Liver (tissue), 9 donors: ENCODE data around the gene BOD1L1. TPM values are rescaled to one million over a fixed set of nuclear protein-coding genes. Genes with fewer than 3 reads are reported as not detected.

Source experiments
- DNase-seq: peaks from one replicate; pipeline ENCODE4 v3.0.0-alpha.2; 2017; ENCODE audit warnings: low spot score
- H3K27ac ChIP-seq, 2 donors: one replicate each; pipeline ENCODE4 v1.7.0; 2013; ENCODE audit warnings: inconsistent platforms in 2 of 2, low read length in 2 of 2, control low read depth in 1 of 2, low read depth in 1 of 2, mild to moderate bottlenecking in 1 of 2
- H3K27me3 ChIP-seq, 4 donors: one replicate each; pipeline versions ENCODE4 v1.6.1 to v1.7.0; 2013; ENCODE audit warnings: low read length in 3 of 4, inconsistent platforms in 1 of 4, mild to moderate bottlenecking in 1 of 4, moderate library complexity in 1 of 4; ENCODE audit not compliant: control insufficient read depth in 4 of 4, insufficient read depth in 4 of 4
- H3K36me3 ChIP-seq, 4 donors: one replicate each; pipeline versions ENCODE4 v1.6.1 to v1.7.0; 2013; ENCODE audit warnings: low read length in 3 of 4, mild to moderate bottlenecking in 3 of 4, low read depth in 1 of 4, moderate library complexity in 1 of 4; ENCODE audit not compliant: control insufficient read depth in 4 of 4, insufficient read depth in 3 of 4
- H3K4me1 ChIP-seq, 4 donors: one replicate each; pipeline versions ENCODE4 v1.6.1 to v1.7.0; 2013; ENCODE audit warnings: low read length in 3 of 4, mild to moderate bottlenecking in 3 of 4, moderate library complexity in 1 of 4; ENCODE audit not compliant: control insufficient read depth in 4 of 4, insufficient read depth in 4 of 4
- H3K4me3 ChIP-seq, 3 donors: one replicate each; pipeline versions ENCODE4 v1.6.1 to v1.7.0; 2013; ENCODE audit warnings: low read length in 3 of 3, control low read depth in 1 of 3, low read depth in 1 of 3, mild to moderate bottlenecking in 1 of 3
- H3K9ac ChIP-seq, 2 donors: one replicate each; pipeline ENCODE4 v1.7.0; 2013; ENCODE audit warnings: low read length in 2 of 2, mild to moderate bottlenecking in 2 of 2, moderate library complexity in 2 of 2, control low read depth in 1 of 2, low read depth in 1 of 2
- H3K9me3 ChIP-seq, 4 donors: one replicate each; pipeline versions ENCODE4 v1.6.1 to v1.7.0; 2013; ENCODE audit warnings: low read length in 3 of 4; ENCODE audit not compliant: control insufficient read depth in 4 of 4
- ATF3 ChIP-seq: IDR thresholded peaks from 2 replicates; pipeline ENCODE4 v1.6.1; 2016; ENCODE audit warnings: antibody characterized with exemption
- CTCF ChIP-seq: fragments of 150-350 bp; IDR thresholded peaks from 2 replicates; pipeline ENCODE4 v1.5.1; 2017; ENCODE audit warnings: improper control_type of control experiment, low read depth, low read length; ENCODE audit not compliant: missing input control
- EGR1 ChIP-seq, 2 donors: IDR thresholded peaks; 2 replicates each; pipeline ENCODE4 v1.6.1; 2016 to 2018; ENCODE audit warnings: antibody characterized with exemption in 2 of 2, low read depth in 2 of 2
- FOXA1 ChIP-seq: IDR thresholded peaks from 2 replicates; pipeline ENCODE4 v1.6.1; 2016; ENCODE audit warnings: antibody characterized with exemption
- FOXA2 ChIP-seq: IDR thresholded peaks from 2 replicates; pipeline ENCODE4 v1.6.1; 2016; ENCODE audit warnings: antibody characterized with exemption
- GABPA ChIP-seq, 2 donors: IDR thresholded peaks in 1 of 2; conservative IDR thresholded peaks in 1 of 2; 2 replicates each; pipeline ENCODE4 v1.6.1; 2016; ENCODE audit warnings: antibody characterized with exemption in 2 of 2, mild to moderate bottlenecking in 1 of 2, moderate library complexity in 1 of 2
- HNF4A ChIP-seq, 2 donors: conservative IDR thresholded peaks; 2 replicates each; pipeline ENCODE4 v1.6.1; 2016; ENCODE audit warnings: antibody characterized with exemption in 2 of 2, mild to moderate bottlenecking in 2 of 2
- HNF4G ChIP-seq: IDR thresholded peaks from 2 replicates; pipeline ENCODE4 v1.6.1; 2016; ENCODE audit warnings: antibody characterized with exemption
- JUND ChIP-seq, 2 donors: IDR thresholded peaks; 2 replicates each; pipeline ENCODE4 v1.6.1; 2016; ENCODE audit warnings: antibody characterized with exemption in 2 of 2
- MAX ChIP-seq: IDR thresholded peaks from 2 replicates; pipeline ENCODE4 v1.6.1; 2016; ENCODE audit warnings: antibody characterized with exemption
- NR2F2 ChIP-seq: IDR thresholded peaks from 2 replicates; pipeline ENCODE4 v1.6.1; 2016; ENCODE audit warnings: antibody characterized with exemption
- RAD21 ChIP-seq, 2 donors: IDR thresholded peaks; 2 replicates each; pipeline ENCODE4 v1.6.1; 2016; ENCODE audit warnings: antibody characterized with exemption in 2 of 2, mild to moderate bottlenecking in 2 of 2
- REST ChIP-seq: IDR thresholded peaks from 2 replicates; pipeline ENCODE4 v1.6.1; 2016; ENCODE audit warnings: antibody characterized with exemption, mild to moderate bottlenecking
- RXRA ChIP-seq, 2 donors: IDR thresholded peaks; 2 replicates each; pipeline ENCODE4 v1.6.1; 2017 to 2018; ENCODE audit warnings: antibody characterized with exemption in 2 of 2, mild to moderate bottlenecking in 1 of 2
- SP1 ChIP-seq: IDR thresholded peaks from 2 replicates; pipeline ENCODE4 v1.6.1; 2018; ENCODE audit warnings: antibody characterized with exemption, mild to moderate bottlenecking
- TAF1 ChIP-seq: conservative IDR thresholded peaks from 2 replicates; pipeline ENCODE4 v1.6.1; 2016; ENCODE audit warnings: antibody characterized with exemption, mild to moderate bottlenecking
- YY1 ChIP-seq: IDR thresholded peaks from 2 replicates; pipeline ENCODE4 v1.6.1; 2016; ENCODE audit warnings: antibody characterized with exemption, mild to moderate bottlenecking
- ZBTB33 ChIP-seq: IDR thresholded peaks from 2 replicates; pipeline ENCODE4 v1.6.1; 2016; ENCODE audit warnings: antibody characterized with exemption
- WGBS: extraction: QIAGEN DNeasy Blood & Tissue Kit; methylation state at CpG from one replicate; pipeline ENCODE4 v1.1.7; 2013; 5-methylcytosine and 5-hydroxymethylcytosine counted together
- polyA plus RNA-seq, 2 donors: library from polyadenylated mRNA; stranded (reverse) in 1 of 2; unstranded in 1 of 2; fragments of 200-250 nt in 1 of 2; fragments of >200 nt in 1 of 2; fragmentation: Nextera tagmentation in 1 of 2; extraction: Ambion mirVana in 1 of 2; gene quantifications; one replicate each; pipeline versions ENCODE4 v1.2.1 to v1.2.3, GENCODE V29; 2013 to 2015
- total RNA-seq, 2 donors: library from RNA; depleted of rRNA; stranded (reverse); fragments of >200 nt; gene quantifications; one replicate each; pipeline ENCODE4 v1.2.3, GENCODE V29; 2014
- donor health status: healthy.
- donor health status: healthy.
- donor health status: healthy.
- donor health status: healthy.
- donor health status: healthy.

BOD1L1 gene
- total and polyA plus RNA-seq, 4 donors, result 4.1 to 19.2 (median 10.2) TPM

GRCh38 chr4:13570916-13571315, 56.6 kb downstream of the BOD1L1 start:
- Histone ChIP-seq H3K27me3 (no peaks in the 10 kb centered on the region), H3K9me3 (no peaks in the 10 kb centered on the region), H3K4me3 (no peak overlapping the region), H3K36me3 (peaks cover 10 to 63% (median 45%) of the 10 kb centered on the region in 4 donors), H3K27ac (no peak overlapping the region), H3K4me1 (no peaks in the 10 kb centered on the region), H3K9ac (no peak overlapping the region)
- 99% methylated on average over 2 of the region's 2 CpGs for WGBS
- TF ChIP-seq HNF4G, result no peak
- no peak for TF ChIP-seq EGR1 (IDR thresholded peaks at IDR 0.05; ENCODE audit: low read depth in 2 of 2)
- no peak for TF ChIP-seq YY1
- TF ChIP-seq CTCF, result no peak
- TF ChIP-seq GABPA (IDR thresholded peaks at IDR 0.05 in 1 of 2, conservative IDR thresholded peaks at IDR 0.05 in 1 of 2), result no peak
- no peak for TF ChIP-seq RAD21 (IDR thresholded peaks at IDR 0.05)
- no peak for TF ChIP-seq RXRA (IDR thresholded peaks at IDR 0.05)
- TF ChIP-seq MAX, result no peak
- TF ChIP-seq REST, result no peak
- TF ChIP-seq HNF4A (conservative IDR thresholded peaks at IDR 0.05), result no peak
- TF ChIP-seq FOXA2, result no peak
- TF ChIP-seq ZBTB33, result no peak
- TF ChIP-seq TAF1, result no peak
- TF ChIP-seq JUND (IDR thresholded peaks at IDR 0.05), result no peak
- TF ChIP-seq FOXA1, result no peak
- no peak for TF ChIP-seq SP1
- TF ChIP-seq ATF3, result no peak
- TF ChIP-seq NR2F2, result no peak
- no peak for DNase-seq
